MM.1S (cell line): ENCODE results near the gene MRLN.

Experiments used
- DNase-seq: peaks from one replicate; pipeline ENCODE4 v3.0.0-alpha.2; 2015
- H2AFZ ChIP-seq: fragments of 300-600 bp; sonication (generic); 2 replicates; pipeline ENCODE4 v1.6.0; 2016; ENCODE audit warnings: antibody characterized with exemption, low read length
- H3F3A ChIP-seq: fragments of 300-600 bp; sonication (generic); 2 replicates; pipeline ENCODE4 v1.6.1; 2016; ENCODE audit warnings: mild to moderate bottlenecking, antibody characterized with exemption, low read length, moderate library complexity, mixed read lengths; ENCODE audit not compliant: insufficient read depth
- H3K27ac ChIP-seq: fragments of 300-600 bp; sonication (generic); 2 replicates; pipeline ENCODE4 v1.5.1; 2016; ENCODE audit warnings: mild to moderate bottlenecking, low read length
- H3K27me3 ChIP-seq: fragments of 300-600 bp; sonication (generic); replicated peaks from 2 replicates; pipeline ENCODE4 v1.6.0; 2016; ENCODE audit warnings: low read length; ENCODE audit not compliant: insufficient read depth
- H3K36me3 ChIP-seq: fragments of 300-600 bp; sonication (generic); replicated peaks from 2 replicates; pipeline ENCODE4 v1.6.1; 2016; ENCODE audit warnings: mild to moderate bottlenecking, low read length, mixed read lengths; ENCODE audit not compliant: insufficient read depth
- H3K4me1 ChIP-seq: fragments of 300-600 bp; sonication (generic); 2 replicates; pipeline ENCODE4 v1.6.1; 2016; ENCODE audit warnings: low read length, mixed read lengths
- H3K4me2 ChIP-seq: fragments of 300-600 bp; sonication (generic); 2 replicates; pipeline ENCODE4 v1.6.0; 2016; ENCODE audit warnings: low read depth, low read length
- H3K4me3 ChIP-seq: fragments of 300-600 bp; sonication (generic); 2 replicates; pipeline ENCODE4 v1.5.1; 2016; ENCODE audit warnings: low read length, mixed read lengths
- H3K79me2 ChIP-seq: fragments of 300-600 bp; sonication (generic); 2 replicates; pipeline ENCODE4 v1.6.1; 2016; ENCODE audit warnings: mixed run types, low read length, mixed read lengths
- H3K9ac ChIP-seq: fragments of 300-600 bp; sonication (generic); 2 replicates; pipeline ENCODE4 v1.6.1; 2016; ENCODE audit warnings: low read length, mixed read lengths
- H3K9me2 ChIP-seq: fragments of 300-600 bp; sonication (generic); replicated peaks from 2 replicates; pipeline ENCODE4 v1.6.1; 2016; ENCODE audit warnings: mild to moderate bottlenecking, low read length, mixed read lengths; ENCODE audit not compliant: insufficient read depth
- H3K9me3 ChIP-seq: fragments of 300-600 bp; sonication (generic); replicated peaks from 2 replicates; pipeline ENCODE4 v1.6.1; 2016; ENCODE audit warnings: mild to moderate bottlenecking, low read length, mixed read lengths; ENCODE audit not compliant: insufficient read depth
- H4K20me1 ChIP-seq: fragments of 300-600 bp; sonication (generic); 2 replicates; pipeline ENCODE4 v1.6.1; 2016; ENCODE audit warnings: mild to moderate bottlenecking, low read length, moderate library complexity, mixed read lengths; ENCODE audit not compliant: insufficient read depth
- CTCF ChIP-seq: fragments of 300-600 bp; sonication (generic); IDR thresholded peaks from 2 replicates; pipeline ENCODE4 v1.5.1; 2016; ENCODE audit warnings: antibody characterized with exemption, low read length, mixed read lengths
- EZH2 ChIP-seq: fragments of 300-600 bp; sonication (generic); optimal IDR thresholded peaks from 2 replicates; pipeline ENCODE3; 2017; ENCODE audit warnings: low read depth, mild to moderate bottlenecking, antibody characterized with exemption, low read length, mixed read lengths
- EZH2phosphoT487 ChIP-seq: fragments of 300-600 bp; sonication (generic); IDR thresholded peaks from 2 replicates; pipeline ENCODE4 v1.6.1; 2018; ENCODE audit warnings: antibody characterized with exemption, low read length

MRLN gene

GRCh38 chr10:59692113-59692512 is 61.1 kb downstream of the MRLN start:
- H4K20me1 ChIP-seq = no peaks in the 10 kb centered on the region
- no peaks in the 10 kb centered on the region for H3K36me3 ChIP-seq
- no peaks in the 10 kb centered on the region for H3K79me2 ChIP-seq
- H3K4me3 ChIP-seq = no peak overlapping the region
- TF ChIP-seq CTCF (no peak), EZH2 (no peak), EZH2phosphoT487 (no peak)
- H3K4me1 ChIP-seq = no peaks in the 10 kb centered on the region; the same call in 1 of the 2 replicates
- no peaks in the 10 kb centered on the region for H3K9me3 ChIP-seq
- H3K9me2 ChIP-seq = no peaks in the 10 kb centered on the region
- H3K27ac ChIP-seq = no peak overlapping the region
- no peak overlapping the region for H3K4me2 ChIP-seq
- H2AFZ ChIP-seq = no peak overlapping the region
- 0 out of 2 replicates have a peak, but pooled peaks cover 3% of the 10 kb centered on the region for H3F3A ChIP-seq
- H3K9ac ChIP-seq = no peak overlapping the region
- no peaks in the 10 kb centered on the region for H3K27me3 ChIP-seq
- DNase-seq = no peak

GRCh38 chr10:59688921-59689351 is 64.3 kb downstream of the MRLN start:
- DNase-seq = no peak
- no peak overlapping the region for H2AFZ ChIP-seq
- no peaks in the 10 kb centered on the region for H3K9me3 ChIP-seq
- H3K4me2 ChIP-seq = no peak overlapping the region
- no peak overlapping the region for H3K4me3 ChIP-seq
- H3K36me3 ChIP-seq = no peaks in the 10 kb centered on the region
- no peaks in the 10 kb centered on the region for H3K9me2 ChIP-seq
- no peaks in the 10 kb centered on the region for H3K27me3 ChIP-seq
- no peaks in the 10 kb centered on the region for H3F3A ChIP-seq
- H3K4me1 ChIP-seq = peaks cover 1% of the 10 kb centered on the region
- no peak overlapping the region for H3K27ac ChIP-seq
- TF ChIP-seq EZH2phosphoT487 (no peak), CTCF (no peak), EZH2 (no peak)
- H3K9ac ChIP-seq = no peak overlapping the region
- no peaks in the 10 kb centered on the region for H3K79me2 ChIP-seq
- H4K20me1 ChIP-seq = no peaks in the 10 kb centered on the region

DNA sequence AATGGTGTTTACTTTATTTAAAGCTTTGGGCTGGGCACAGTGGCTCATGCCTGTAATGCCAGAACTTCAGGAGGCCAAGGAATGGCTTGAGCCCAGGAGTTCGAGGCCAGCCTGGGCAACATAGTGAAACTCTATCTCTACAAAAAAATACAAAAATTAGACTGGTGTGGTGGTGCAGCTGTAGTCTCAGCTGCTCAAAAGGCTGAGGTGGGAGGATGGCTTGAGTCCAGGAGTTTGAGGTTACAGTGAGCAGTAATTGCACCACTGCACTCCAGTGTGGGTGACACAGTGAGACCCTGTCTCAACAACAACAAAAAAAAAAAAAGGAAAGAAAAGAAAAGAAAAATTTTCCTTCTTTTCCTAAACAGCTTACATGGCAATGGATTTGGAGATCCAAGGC is 65.6 kb downstream of the MRLN start:
- no peak for DNase-seq
- no peak overlapping the region for H2AFZ ChIP-seq
- no peak overlapping the region for H3K4me3 ChIP-seq
- H3K4me1 ChIP-seq = peaks cover 11% of the 10 kb centered on the region
- no peak overlapping the region for H3K4me2 ChIP-seq
- TF ChIP-seq CTCF (no peak), EZH2 (no peak), EZH2phosphoT487 (no peak)
- H3F3A ChIP-seq = no peaks in the 10 kb centered on the region
- no peaks in the 10 kb centered on the region for H3K9me3 ChIP-seq
- H3K79me2 ChIP-seq = no peaks in the 10 kb centered on the region
- H3K9ac ChIP-seq = no peak overlapping the region
- H3K27ac ChIP-seq = no peak overlapping the region
- H3K27me3 ChIP-seq = no peaks in the 10 kb centered on the region
- H4K20me1 ChIP-seq = no peaks in the 10 kb centered on the region
- H3K9me2 ChIP-seq = no peaks in the 10 kb centered on the region
- H3K36me3 ChIP-seq = no peaks in the 10 kb centered on the region
